ENCODE data around the gene CALN1. TPM values are rescaled to one million over a fixed set of nuclear protein-coding genes. Genes with fewer than 3 reads are reported as not detected.

Gene CALN1
- total and polyA plus RNA-seq, 2 of the 8 experiments (the other 6 are each of a cell fraction or from before 2014, with no cell fraction given) = 6.4 to 15.2 TPM

DNA sequence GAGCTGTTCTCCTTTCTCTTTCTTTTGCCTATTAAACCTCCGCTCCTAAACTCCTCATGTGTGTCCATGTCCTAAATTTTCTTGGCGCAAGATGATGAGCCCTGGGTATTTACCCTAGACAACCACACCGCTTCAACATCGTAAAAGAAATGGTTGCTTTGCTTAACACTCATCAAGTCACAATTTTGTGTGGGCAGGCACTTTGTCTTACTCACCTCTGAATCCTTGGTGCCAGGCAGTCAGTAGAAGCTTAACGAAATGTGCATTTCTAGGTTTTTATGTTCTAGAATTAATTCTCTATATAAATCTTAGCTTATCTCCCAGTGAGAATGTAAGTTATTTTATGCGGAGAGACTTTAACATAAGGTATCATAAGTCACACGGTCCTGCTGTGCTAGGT is 478.7 kb downstream of the CALN1 start (continued):
- TF ChIP-seq SIRT6 (IDR thresholded peaks at IDR 0.05; ENCODE audit: low read length) (no peak), RNF2 (IDR thresholded peaks at IDR 0.05; ENCODE audit: borderline replicate concordance, low read depth, low read length, missing control alignments, poor library complexity, severe bottlenecking) (no peak), ATF3 (IDR thresholded peaks at IDR 0.05; ENCODE audit: insufficient read depth, low read depth, low read length) (no peak), SRF (IDR thresholded peaks at IDR 0.05; ENCODE audit: low read depth, low read length) (no peak), CHD2 (IDR thresholded peaks at IDR 0.05; ENCODE audit: low read length) (no peak)
- TF ChIP-seq, protein P1, sequence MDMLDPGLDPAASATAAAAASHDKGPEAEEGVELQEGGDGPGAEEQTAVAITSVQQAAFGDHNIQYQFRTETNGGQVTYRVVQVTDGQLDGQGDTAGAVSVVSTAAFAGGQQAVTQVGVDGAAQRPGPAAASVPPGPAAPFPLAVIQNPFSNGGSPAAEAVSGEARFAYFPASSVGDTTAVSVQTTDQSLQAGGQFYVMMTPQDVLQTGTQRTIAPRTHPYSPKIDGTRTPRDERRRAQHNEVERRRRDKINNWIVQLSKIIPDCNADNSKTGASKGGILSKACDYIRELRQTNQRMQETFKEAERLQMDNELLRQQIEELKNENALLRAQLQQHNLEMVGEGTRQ (IDR thresholded peaks at IDR 0.05; ENCODE audit: low read length) = no peak

All from H1 (cell line).